T-helper 22 cell (primary cell): ENCODE data around the gene MACROH2A2.
"Not testable (repeated sequence)": the region's sequence is repeated elsewhere in the genome, so short reads cannot be mapped to it uniquely, and the experiment has no call there.

Source experiments
- DNase-seq: peaks from one replicate; pipeline ENCODE4 v3.0.0-alpha.2; 2020; ENCODE audit warnings: low read depth

Gene MACROH2A2

GRCh38 chr10:70067586-70067985 lies 14.9 kb downstream of the MACROH2A2 start:
- DNase-seq: no peak

- no peak for DNase-seq
These were observed 16.3 kb downstream of the MACROH2A2 start for GRCh38 chr10:70068925-70069324.

GRCh38 chr10:70069346-70069745 lies 16.7 kb downstream of the MACROH2A2 start:
- no peak for DNase-seq

- DNase-seq: no peak
These were observed 18.2 kb downstream of the MACROH2A2 start for GRCh38 chr10:70070834-70071233.

GRCh38 chr10:70074165-70074564 lies 21.5 kb downstream of the MACROH2A2 start:
- no peak for DNase-seq

- no peak for DNase-seq
These were observed 22.3 kb downstream of the MACROH2A2 start for GRCh38 chr10:70074971-70075370.

GRCh38 chr10:70078329-70078728 lies 25.7 kb downstream of the MACROH2A2 start:
- DNase-seq: no peak

GRCh38 chr10:70078937-70079336 lies 26.3 kb downstream of the MACROH2A2 start:
- DNase-seq: no peak

- DNase-seq: not testable (repeated sequence)
These were observed 28.1 kb downstream of the MACROH2A2 start for GRCh38 chr10:70080789-70081188.

GRCh38 chr10:70084189-70084588 lies 31.5 kb downstream of the MACROH2A2 start:
- no peak for DNase-seq

GRCh38 chr10:70085975-70086613 lies 33.4 kb downstream of the MACROH2A2 start:
- no peak for DNase-seq

GRCh38 chr10:70087616-70088307 lies 35.1 kb downstream of the MACROH2A2 start:
- no peak for DNase-seq

GRCh38 chr10:70088308-70088698 lies 35.7 kb downstream of the MACROH2A2 start:
- no peak for DNase-seq

GRCh38 chr10:70090013-70090412 lies 37.4 kb downstream of the MACROH2A2 start:
- no peak for DNase-seq

GRCh38 chr10:70090951-70091350 lies 38.3 kb downstream of the MACROH2A2 start:
- no peak for DNase-seq

GRCh38 chr10:70092389-70092718 lies 39.7 kb downstream of the MACROH2A2 start:
- no peak for DNase-seq

- no peak for DNase-seq
These were observed 40.8 kb downstream of the MACROH2A2 start for GRCh38 chr10:70093335-70093944.

GRCh38 chr10:70094250-70094649 lies 41.6 kb downstream of the MACROH2A2 start:
- no peak for DNase-seq

- no peak for DNase-seq
These were observed 43.5 kb downstream of the MACROH2A2 start for GRCh38 chr10:70096016-70096704.

GRCh38 chr10:70096705-70097420 lies 44.2 kb downstream of the MACROH2A2 start:
- DNase-seq: no peak

GRCh38 chr10:70097459-70097858 lies 44.8 kb downstream of the MACROH2A2 start:
- no peak for DNase-seq

GRCh38 chr10:70098271-70098670 lies 45.6 kb downstream of the MACROH2A2 start:
- DNase-seq: no peak
